ENCODE data around the gene BLOC1S2. TPM values are rescaled to one million over a fixed set of nuclear protein-coding genes. Genes with fewer than 3 reads are reported as not detected.

Gene BLOC1S2
- total RNA-seq, 2 donors from 2014 or later = 21.1 to 33.8 TPM

- intact Hi-C loops (cut with DNase I) = no loop called here
- Histone ChIP-seq H3K9me3 (no peaks in the 10 kb centered on the region), H3K27me3 (replicated peaks; ENCODE audit: insufficient read depth) (no peaks in the 10 kb centered on the region), H3K27ac (no peak overlapping the region), H3K4me1 (replicated peaks) (no peaks in the 10 kb centered on the region), H3K4me3 (no peak overlapping the region), H3K36me3 (peaks cover 0 to 7% of the 10 kb centered on the region in 2 donors)
- WGBS = 84% methylated on average over 5 of the region's 5 CpGs
- DNase-seq (ENCODE audit: low spot score) = no peak
- TF ChIP-seq CTCF (IDR thresholded peaks at IDR 0.05) = no peak
- TF ChIP-seq POLR2A (IDR thresholded peaks at IDR 0.05) = no peak
- TF ChIP-seq POLR2AphosphoS5 (IDR thresholded peaks at IDR 0.05) = no peak
Measured at GRCh38 chr10:100223879-100224278, 62.6 kb downstream of the BLOC1S2 start.

Small RNAs within 50 kb of the gene (small RNA-seq; reads per million reads assigned to genes)
- gene RNU6-422P (0 reads per million in 2 donors), gene SNORA12 (20.1 to 36.9 reads per million in 2 donors)

Other genes with a start within 250 kb of the BLOC1S2 start
- gene CPN1, start 204.8 kb downstream of the BLOC1S2 start, total RNA-seq = under 1 TPM in 1 of 2 donors, not detected in 1; 0.85 TPM
- 10 to 100 TPM; 18.1 to 23.8 TPM for gene ERLIN1, start 100.7 kb downstream of the BLOC1S2 start, total RNA-seq
- gene CHUK, start 57.1 kb downstream of the BLOC1S2 start, total RNA-seq = 10 to 100 TPM; 11.2 to 19.9 TPM
- 10 to 100 TPM; 14.8 to 19.7 TPM for gene CWF19L1, start 19.0 kb downstream of the BLOC1S2 start, total RNA-seq
- gene PKD2L1, start 43.5 kb upstream of the BLOC1S2 start, total RNA-seq = under 1 TPM; 0.09 to 0.34 TPM
- gene SCD, start 60.6 kb upstream of the BLOC1S2 start, total RNA-seq = 100 to 1,000 TPM in 1 of 2 donors, 10 to 100 TPM in 1; 95.5 to 179 TPM
- gene WNT8B, start 176.3 kb upstream of the BLOC1S2 start, total RNA-seq = 1 to 10 TPM in 1 of 2 donors, under 1 TPM in 1; 0.40 to 1.8 TPM
- gene SEC31B, start 233.2 kb upstream of the BLOC1S2 start, total RNA-seq = 10 to 100 TPM; 10.5 to 17.3 TPM
- 100 to 1,000 TPM; 195 to 222 TPM for gene NDUFB8, start 243.2 kb upstream of the BLOC1S2 start, total RNA-seq
- 10 to 100 TPM; 10.8 to 30.2 TPM for gene HIF1AN, start 249.3 kb upstream of the BLOC1S2 start, total RNA-seq